Stimulated activated CD8-positive, alpha-beta memory T cell treated with anti-CD3 and anti-CD28 coated beads, Interleukin-12 subunit alpha, Interleukin-12 subunit beta, amount 100 ng/mL, for 1 hour (primary cell): Measurements from ENCODE around the gene TMEM121.

Experiments
- DNase-seq: peaks from one replicate; pipeline ENCODE4 v3.0.0-alpha.2; 2020; ENCODE audit warnings: low read depth

The TMEM121 gene

DNA sequence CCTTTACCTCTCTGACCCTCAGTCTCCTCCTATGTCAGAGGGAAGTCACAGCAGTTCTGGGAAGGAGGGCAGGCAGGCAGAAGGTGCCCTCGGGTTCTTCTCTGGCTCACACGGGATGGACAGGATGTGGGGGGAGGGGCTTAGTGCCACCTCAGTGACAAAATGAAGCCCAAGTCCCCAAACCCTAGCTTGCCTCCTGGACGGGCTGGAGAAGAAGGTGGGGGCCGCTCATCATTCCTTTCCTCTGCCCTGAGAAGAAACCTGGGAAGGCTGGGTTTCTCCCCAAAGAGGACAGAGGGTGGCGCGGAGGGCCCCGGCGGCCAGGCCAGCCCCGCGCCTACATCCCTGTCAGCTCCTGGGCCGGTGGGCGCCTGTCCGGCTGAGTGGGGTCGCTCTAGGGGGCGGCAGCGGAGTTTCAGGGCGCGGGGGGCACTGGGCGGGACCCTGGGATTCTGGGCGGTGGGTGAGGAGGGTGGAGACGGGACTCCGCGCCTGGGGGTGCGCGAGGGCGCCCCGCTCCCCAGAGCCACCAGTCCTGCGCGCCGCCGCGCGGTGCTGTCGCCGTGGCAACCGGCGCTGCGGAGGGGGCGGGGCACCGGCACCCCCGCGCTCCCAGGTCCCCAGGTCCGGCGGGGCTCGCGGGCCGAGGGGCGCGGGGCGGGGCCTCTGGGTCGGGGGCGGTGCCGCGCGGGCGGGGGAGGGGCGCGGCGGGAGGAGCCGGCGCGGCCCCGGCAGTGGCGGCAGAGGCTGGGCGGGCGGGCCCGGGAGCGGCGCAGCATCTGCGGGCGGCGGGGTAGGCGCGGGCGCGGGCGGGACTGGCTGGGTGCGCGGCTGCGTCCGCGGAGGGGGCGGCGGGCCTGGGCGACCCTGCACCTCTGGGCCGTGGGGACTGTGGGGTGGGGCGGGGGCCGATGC, at the start of gene TMEM121:
Gene TMEM121 (plus strand): TSS at position 723 of the 915 bp plus-strand sequence. CDS start 2,252 bp downstream, outside the sequence.
- no peak for DNase-seq

GRCh38 chr14:105476831-105477659, 49.3 kb upstream of the TMEM121 start:
- no peak for DNase-seq

- peak; percentile 53 for DNase-seq
These were observed 48.6 kb upstream of the TMEM121 start for GRCh38 chr14:105477660-105478397.

DNA sequence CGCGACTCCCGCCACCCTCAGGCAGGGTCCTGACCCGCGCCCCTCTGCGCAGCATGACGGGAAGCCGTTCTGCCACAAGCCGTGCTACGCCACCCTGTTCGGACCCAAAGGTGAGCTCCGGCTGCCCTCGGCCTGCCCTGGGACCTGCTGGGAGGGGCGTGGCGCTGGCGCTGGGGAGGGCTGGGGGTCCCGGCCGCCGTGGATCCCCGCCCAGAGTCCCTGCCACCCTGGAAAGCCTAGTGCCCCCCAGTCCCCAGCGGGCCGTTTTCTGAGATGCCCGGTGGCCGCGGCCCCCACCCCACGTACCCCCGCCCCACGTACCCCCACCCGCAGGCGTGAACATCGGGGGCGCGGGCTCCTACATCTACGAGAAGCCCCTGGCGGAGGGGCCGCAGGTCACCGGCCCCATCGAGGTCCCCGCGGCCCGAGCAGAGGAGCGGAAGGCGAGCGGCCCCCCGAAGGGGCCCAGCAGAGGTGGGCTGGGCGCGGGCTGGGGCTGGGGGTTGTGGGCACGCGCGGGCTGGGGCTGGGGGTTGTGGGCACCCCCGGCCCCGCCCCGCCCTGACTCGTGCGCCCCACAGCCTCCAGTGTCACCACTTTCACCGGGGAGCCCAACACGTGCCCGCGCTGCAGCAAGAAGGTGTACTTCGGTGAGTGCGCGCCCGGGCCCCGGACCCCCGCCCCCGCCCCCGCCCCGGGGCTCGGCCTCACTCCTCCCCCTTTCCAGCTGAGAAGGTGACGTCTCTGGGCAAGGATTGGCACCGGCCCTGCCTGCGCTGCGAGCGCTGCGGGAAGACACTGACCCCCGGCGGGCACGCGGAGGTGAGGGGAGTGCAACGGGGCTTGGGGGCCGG, 47.8 kb upstream of the TMEM121 start:
- DNase-seq: no peak

GRCh38 chr14:105479431-105480158, 46.8 kb upstream of the TMEM121 start:
- no peak for DNase-seq

DNA sequence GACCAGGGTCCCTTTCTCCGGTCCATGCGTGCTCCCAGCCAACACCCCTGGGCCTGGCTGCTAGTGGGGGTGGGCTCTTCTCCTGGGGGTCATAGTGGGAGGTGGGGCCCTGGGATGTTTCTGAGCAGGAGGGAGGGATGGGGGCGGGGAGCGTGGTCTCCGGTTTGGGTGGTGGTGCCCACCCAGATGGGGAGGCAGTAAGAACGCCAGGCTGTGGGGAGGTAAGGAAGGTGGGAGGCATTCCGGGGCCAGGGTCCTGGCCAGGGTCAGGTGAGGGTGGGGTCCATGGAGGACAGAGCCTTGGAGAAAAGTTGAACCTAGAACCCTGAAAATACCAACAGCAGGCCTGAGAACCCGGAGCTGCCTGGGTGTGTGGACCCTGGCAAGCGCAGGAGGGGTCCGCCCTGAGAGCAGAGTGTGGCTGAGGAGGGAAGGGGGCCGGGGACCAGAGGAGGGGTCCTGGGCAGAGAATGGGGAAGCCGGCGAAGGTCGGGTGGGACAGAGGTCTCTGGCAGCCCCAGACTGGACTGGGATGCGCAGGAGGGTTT, 46.1 kb upstream of the TMEM121 start:
- no peak for DNase-seq

DNA sequence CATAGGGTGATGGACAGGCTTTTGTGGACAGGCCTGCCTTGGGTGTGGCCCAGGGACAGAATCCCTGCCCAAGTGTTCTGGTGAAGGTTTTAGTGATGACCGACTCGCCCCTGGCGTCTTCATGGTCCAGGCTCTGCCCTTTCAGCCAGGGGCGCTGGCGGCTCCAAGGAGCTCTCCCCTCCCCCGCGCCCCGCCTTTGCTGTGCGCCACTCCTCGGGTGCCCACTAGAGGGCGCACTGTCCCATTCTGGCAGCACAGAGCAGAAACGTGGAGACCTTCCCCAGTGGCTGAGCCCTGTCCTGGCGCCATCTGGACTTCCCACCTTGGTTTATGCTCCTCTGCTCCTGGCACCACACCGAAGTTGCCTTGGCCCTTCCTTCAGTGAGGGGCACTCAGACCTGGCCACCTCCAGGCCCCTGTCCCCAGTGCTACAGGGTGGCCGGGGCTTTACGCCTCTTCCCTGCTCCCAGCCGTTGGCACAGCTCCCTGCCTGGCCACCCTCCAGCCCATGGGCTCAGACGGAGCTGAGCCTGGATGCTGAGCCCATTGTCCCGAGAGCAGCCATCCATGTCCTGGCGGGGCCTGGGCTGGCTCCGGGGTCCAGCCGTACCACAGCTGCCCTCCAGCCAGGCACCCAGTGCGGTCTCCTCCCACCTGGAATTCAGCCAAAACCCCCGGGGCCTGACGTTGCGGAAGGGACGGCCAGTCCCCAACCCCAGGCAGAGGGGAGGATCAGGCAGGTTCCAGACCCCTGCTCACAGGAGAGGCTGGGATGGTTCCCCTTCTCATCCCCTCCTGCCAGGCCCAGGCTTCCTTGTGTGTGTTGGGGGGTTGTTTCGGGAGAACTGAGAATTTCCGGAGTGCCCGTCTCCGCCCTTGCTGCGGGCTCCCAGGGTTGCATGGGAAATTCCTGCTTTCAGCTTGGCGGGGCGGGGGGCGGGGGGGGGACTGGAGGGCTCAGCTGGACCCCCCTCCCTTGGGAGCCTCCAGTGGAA, 45.3 kb upstream of the TMEM121 start:
- peak; percentile 85 for DNase-seq

- DNase-seq: peak; percentile 94
These were observed 44.4 kb upstream of the TMEM121 start for GRCh38 chr14:105481886-105482457.

DNA sequence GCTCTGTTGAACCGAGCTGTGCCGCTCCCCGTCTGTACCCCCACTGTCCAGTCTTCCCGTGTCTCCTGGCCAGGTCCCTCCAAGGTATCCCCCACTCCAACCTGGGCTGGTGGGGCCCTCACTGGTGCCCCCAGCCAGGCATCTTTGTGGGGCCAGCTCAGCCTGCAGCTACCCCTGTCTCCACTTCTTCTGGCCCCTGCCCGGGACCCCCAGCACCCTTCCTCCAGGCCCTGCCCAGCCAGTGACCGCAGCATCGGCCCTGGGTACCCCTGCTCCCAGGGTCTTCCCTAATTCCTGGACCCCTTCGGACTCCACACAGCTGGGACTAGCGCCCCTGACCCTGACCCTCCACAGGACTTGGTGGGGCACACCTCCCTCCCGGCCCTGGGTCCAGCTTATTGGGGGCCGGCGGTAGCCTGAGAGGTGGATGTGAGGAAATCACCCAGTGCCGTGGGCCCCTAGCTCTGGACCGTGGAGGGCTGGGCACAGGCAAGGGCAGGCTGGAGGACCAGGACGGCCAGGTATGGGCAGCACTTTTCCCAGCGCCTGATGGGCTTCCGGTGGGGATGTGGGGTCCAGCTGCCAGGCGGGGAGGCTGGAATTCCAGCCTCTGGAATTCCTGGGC, 43.8 kb upstream of the TMEM121 start:
- no peak for DNase-seq

DNA sequence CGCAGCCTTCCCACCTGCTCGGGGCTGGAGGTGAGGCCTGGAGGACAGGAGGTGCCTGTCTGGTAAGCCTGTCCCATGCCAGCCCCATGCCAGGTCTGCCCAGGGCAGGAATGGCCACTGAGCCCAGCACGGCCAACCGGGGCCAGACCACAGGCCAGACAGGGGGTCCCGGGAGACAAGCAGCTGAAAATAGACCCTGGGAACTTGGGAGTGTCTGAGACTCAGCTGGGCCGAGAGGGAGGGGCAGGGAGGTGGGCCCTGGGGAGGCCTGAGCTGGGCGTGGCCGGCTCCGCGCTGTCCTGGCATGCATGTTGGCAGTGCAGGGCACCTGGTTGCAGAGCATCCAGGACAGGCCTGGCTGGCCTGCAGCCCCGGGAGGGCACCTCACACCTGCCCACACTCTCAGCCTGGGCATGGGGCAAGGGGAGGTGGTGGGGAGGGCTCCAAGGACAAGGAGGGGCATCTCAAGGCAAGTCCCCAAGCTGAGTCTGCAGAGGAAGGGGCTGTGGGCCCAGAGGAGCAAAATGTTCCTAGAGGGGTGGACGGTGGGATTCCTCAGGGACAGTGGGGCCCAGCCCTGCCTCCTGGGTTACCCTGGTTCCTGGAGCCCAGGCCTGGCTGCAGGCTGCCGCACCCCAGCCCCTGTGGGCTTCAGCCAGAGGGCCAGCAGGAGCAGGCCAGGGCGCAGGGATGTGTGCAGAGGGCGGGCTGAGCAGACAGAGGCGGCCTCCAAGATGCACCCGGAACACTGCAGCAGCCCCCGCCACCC, 42.9 kb upstream of the TMEM121 start:
- no peak for DNase-seq

GRCh38 chr14:105484069-105484996, 42.0 kb upstream of the TMEM121 start:
- peak; percentile 51 for DNase-seq

GRCh38 chr14:105484997-105485393, 41.4 kb upstream of the TMEM121 start:
- DNase-seq: no peak

DNA sequence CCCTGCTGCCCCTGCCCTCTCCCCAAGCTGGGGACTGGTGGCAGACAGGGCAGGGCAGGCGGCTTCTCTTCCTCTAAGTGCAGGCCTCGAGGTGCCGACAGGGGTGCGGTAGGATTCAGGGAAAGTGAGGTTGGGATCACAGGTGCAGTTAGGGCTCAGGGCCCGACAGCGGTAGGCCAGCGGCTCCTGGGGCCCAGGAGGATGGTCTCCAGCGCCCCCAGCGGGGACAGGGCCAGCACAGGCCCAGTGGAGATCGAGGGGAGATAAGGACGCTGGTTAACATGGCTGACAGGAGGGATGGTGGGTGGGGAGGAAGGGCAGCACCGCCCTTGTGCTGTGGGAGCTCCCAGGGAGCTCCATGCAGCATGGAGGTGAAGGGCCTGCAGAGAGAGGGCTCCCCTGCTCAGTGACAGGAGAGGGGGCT, 40.6 kb upstream of the TMEM121 start:
- DNase-seq: no peak

- no peak for DNase-seq
These were observed 40.0 kb upstream of the TMEM121 start, which contains the start of gene CRIP1 for GRCh38 chr14:105486163-105486973. CRIP1 (plus strand) TSS chr14:105486886; CDS start chr14:105487260, 374 bp downstream.

- peak; percentile 56 for DNase-seq
These were observed 39.4 kb upstream of the TMEM121 start for GRCh38 chr14:105486974-105487448.
